Omental fat pad (tissue), 4 donors: ENCODE results near the gene RIPK1. TPM values are rescaled to one million over a fixed set of nuclear protein-coding genes. Genes with fewer than 3 reads are reported as not detected.
"Not testable (repeated sequence)": the region's sequence is repeated elsewhere in the genome, so short reads cannot be mapped to it uniquely, and the experiment has no call there.

ENCODE experiments used
- ATAC-seq: fragments of 150-250 bp; one replicate; pipeline ENCODE4 v1.9.1; 2016; ENCODE audit warnings: mild to moderate bottlenecking, moderate library complexity; ENCODE audit not compliant: low FRiP score
- DNase-seq: peaks from one replicate; pipeline ENCODE4 v3.0.0-alpha.2; 2019; ENCODE audit warnings: low spot score
- total RNA-seq, 4 donors: library from RNA; depleted of rRNA; stranded (reverse); fragments of >200 nt; gene quantifications; one replicate each; pipeline ENCODE4 v1.1.0, GENCODE V29; 2016
- TF ChIP-seq, protein P1 (sequence below), 3 donors: fragments of 450-650 bp; IDR thresholded peaks; one replicate each; pipeline ENCODE4 v1.5.1; 2016 to 2017; ENCODE audit warnings: antibody characterized with exemption in 3 of 3, mild to moderate bottlenecking in 3 of 3, moderate library complexity in 2 of 3

The RIPK1 gene
- 10 to 100 TPM; 29.6 to 47.0 (median 31.1) TPM for total RNA-seq

DNA sequence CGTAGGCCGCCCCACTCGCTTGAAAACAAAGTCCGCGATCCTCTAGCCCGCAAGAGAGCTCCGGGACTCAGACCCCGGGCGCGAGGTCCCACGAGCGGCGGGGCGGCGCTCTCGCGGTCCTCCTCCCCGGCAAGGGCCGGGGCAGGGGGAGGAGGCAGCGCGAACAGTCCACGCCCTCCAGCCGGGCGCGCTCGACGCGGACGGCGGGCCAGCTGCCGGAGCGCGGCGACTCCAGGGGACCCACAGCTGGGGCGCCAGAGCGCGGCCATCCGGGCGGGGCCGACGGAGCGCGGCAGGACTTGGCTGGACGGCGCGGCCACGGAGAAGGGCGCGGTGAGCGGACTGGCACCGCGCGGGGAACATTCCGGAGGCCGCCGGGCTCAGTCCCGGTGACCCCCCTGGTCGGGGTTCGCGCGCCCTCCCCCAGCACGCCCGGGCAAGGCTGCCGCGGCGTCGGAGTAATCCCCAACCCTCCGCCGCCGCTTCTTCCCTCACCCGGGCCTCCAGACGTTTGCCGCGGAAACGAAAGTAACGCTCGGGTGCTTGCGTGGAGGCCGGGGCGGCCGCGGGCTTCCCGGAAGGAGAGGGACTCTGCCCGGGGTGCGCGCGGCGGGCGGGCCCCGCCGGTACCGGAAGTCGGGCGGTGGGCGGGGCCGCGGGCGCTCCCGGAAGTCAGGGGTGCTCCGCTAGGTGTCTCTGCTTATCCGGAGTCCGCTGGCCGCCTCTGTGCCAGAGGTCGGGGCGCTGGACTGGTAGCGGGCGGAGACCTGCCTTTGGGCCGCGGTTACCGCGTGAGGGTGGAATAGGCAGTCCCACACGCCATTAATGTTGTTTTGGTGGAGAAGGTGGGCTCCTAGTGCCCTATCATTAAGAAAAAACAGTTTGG is at the start of gene RIPK1:
RIPK1 (plus strand) TSS at position 166 of the 886 bp plus-strand sequence. CDS start 8,330 bp downstream, outside the sequence.
- DNase-seq = peak; percentile 66
- ATAC-seq = peak; percentile 87
- TF ChIP-seq, protein P1, sequence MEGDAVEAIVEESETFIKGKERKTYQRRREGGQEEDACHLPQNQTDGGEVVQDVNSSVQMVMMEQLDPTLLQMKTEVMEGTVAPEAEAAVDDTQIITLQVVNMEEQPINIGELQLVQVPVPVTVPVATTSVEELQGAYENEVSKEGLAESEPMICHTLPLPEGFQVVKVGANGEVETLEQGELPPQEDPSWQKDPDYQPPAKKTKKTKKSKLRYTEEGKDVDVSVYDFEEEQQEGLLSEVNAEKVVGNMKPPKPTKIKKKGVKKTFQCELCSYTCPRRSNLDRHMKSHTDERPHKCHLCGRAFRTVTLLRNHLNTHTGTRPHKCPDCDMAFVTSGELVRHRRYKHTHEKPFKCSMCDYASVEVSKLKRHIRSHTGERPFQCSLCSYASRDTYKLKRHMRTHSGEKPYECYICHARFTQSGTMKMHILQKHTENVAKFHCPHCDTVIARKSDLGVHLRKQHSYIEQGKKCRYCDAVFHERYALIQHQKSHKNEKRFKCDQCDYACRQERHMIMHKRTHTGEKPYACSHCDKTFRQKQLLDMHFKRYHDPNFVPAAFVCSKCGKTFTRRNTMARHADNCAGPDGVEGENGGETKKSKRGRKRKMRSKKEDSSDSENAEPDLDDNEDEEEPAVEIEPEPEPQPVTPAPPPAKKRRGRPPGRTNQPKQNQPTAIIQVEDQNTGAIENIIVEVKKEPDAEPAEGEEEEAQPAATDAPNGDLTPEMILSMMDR (IDR thresholded peaks at IDR 0.05) = no peak

GRCh38 chr6:3019065-3019464 is 49.2 kb upstream of the RIPK1 start:
- TF ChIP-seq, protein P1 (IDR thresholded peaks at IDR 0.05) = no peak
- ATAC-seq = no peak
- DNase-seq = no peak

DNA sequence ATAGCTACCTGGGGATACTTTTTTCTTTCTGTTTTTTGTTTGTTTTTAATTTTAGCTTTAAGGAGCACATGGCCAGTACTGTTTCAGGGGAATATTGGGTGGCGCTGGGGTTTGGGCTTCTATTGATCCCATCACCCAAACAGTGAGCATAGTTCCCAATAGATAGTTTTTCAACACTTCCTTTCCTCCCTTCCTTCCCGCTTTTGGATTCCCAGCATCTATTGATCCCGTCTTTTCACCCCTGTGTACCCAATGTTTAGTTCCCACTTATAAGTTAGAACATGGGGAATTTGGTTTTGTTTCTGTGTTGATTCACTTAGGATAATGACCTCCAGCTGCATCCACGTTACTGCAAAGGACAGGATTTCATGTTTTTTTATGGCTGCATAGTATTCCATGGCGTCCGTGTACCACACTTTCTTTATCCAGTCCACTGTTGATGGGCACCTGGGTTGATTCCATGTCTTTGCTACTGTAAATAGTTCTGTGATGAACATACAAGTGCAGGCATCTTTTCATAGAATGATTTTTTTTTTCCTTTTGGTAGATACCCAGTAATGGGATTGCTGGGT is 48.5 kb upstream of the RIPK1 start:
- ATAC-seq = no peak
- DNase-seq = no peak
- TF ChIP-seq, protein P1 (IDR thresholded peaks at IDR 0.05) = no peak

- DNase-seq, ATAC-seq: not testable (repeated sequence)
These were observed 47.2 kb upstream of the RIPK1 start for GRCh38 chr6:3020976-3021598.

DNA sequence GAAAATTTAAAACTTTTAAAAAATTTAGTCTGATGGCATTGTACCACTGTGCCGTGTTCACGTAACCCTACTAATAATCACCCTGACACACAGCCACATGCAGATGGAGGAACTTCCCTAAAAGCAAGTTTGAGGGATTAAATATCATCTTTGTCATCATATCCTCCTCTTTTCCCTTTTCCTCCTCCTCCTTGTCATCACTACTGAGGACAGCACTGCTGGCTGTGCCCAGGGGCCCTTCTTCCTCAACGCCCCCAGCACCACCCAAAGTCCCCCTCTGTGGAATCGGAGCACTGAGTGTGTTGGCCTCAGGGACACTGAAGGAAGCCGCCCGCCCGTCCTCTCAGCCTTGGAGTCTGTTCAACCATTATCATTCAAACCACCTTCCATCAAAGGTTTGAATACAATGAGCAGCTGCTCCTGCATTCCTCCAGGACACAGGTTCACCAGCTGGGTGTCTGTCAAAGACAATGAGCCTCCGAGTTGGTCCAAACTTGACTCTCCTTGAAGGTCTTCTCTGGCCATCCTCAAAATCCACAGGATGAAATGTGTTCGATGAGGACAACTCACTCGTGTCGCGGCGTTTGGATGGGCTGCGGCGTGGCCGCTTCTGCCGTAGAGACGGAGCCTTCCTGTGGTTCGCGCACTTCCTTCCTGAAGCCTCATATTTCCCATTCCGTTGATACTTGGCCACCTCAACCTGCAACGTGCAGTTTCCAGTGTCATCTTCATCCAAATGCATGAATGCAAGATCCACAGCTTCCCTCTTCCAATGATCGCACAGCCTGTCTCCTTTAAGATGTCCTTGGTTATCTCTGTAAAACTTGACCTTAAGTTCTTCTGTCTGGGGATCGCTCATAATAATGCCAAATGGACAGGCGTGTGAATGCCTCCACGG is 45.3 kb upstream of the RIPK1 start:
- ATAC-seq (no peak), DNase-seq (no peak)
- TF ChIP-seq, protein P1 (IDR thresholded peaks at IDR 0.05) = no peak

DNA sequence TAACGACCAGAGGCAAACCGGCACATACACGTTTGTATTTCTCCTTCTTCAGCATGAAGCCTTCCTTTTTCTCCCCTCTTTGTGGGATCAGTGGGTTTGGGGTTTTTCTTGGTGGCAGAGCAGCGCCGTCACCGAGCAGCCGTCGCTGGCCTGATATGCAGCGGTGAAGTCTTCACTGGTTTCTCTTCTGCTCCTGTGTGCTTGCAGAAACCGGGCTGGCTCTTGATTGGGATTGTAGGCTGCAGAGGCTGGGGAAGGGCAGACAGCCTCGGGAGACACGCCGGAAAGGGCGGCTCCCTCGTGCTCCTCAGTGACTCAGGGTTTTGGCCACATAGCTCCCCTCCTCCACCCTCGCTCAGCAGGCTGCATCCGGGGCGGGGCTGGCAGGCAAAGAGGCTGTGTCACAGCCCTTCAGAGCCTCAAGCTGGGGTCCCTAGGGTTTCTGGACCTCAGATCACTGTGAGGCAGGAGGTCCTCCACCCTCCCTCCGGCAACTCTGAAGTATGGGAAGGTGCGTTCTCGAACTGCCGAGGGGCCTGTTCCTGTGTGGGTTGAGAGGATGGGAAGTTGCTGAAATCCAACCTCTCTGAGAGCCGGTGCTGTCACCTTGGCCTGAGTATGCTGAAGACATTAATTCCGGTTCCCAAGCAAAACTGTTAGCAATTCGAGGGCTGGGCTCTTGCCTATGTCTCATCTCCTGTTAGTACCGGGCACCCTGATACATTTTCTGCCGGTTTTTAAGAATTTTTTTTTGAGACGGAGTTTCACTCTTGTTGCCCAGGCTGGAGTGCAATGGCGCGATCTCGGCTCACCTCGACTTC is 44.4 kb upstream of the RIPK1 start:
- DNase-seq = peak; percentile 80

More for the DNA sequence above, 44.4 kb upstream of the RIPK1 start:
- TF ChIP-seq, protein P1 (IDR thresholded peaks at IDR 0.05) = no peak
- ATAC-seq = peak; percentile 98
